Measurements from ENCODE around the gene DDR2. TPM values are rescaled to one million over a fixed set of nuclear protein-coding genes. Genes with fewer than 3 reads are reported as not detected.

DDR2 gene
- total and polyA plus RNA-seq, 2 of the 4 experiments (the other 2 are of a cell fraction): 66.1 to 245 TPM

DNA sequence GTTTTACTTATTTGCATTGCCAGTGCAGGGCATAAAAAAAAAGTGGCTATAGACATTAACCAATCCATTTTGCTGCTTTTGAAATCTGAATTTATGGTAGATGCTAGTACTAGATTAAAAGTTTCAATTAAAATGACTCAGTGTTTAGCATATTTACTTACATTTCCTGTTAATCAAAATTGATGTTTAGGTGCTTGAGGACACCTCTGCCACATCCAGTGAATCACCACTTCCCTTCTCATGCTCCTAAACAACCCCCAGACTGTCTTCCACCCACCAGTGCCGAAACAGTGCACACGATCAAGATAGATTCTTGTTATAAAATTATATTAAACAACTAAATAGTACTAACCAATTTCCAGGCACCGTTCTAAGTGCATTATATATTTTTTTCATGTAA is 191.0 kb downstream of the DDR2 start:
- ChIA-PET CTCF (interaction anchor here (0.6 kb wide), 1 partner anchor 412 kb away, joined by 3 read pairs; no protein-coding TSS in a partner anchor), POLR2A (ENCODE audit: unreplicated experiment) (no interaction called here)
- no peak overlapping the region for H2AK9ac ChIP-seq (replicated peaks; ENCODE audit: low read depth, low read length, poor library complexity)
- no peak overlapping the region for H3K14ac ChIP-seq (replicated peaks; ENCODE audit: low read depth, low read length)
- H3K4me1 ChIP-seq (ENCODE audit: control insufficient read depth, insufficient read depth, low read length): peaks cover 5% of the 10 kb centered on the region
- no peak overlapping the region for H2BK5ac ChIP-seq (ENCODE audit: low read depth, low read length, poor library complexity, severe bottlenecking)
- H3K4me2 ChIP-seq (ENCODE audit: low read depth, low read length): no peak overlapping the region
- H3K4me3 ChIP-seq (ENCODE audit: insufficient read depth, low read depth, low read length): no peak overlapping the region
- H4K5ac ChIP-seq (ENCODE audit: low read depth, low read length): no peak overlapping the region
- peaks cover 2% of the 10 kb centered on the region for H3K27me3 ChIP-seq (ENCODE audit: control insufficient read depth, insufficient read depth, low read length)
- H4K8ac ChIP-seq (ENCODE audit: low read depth in 2 of 2, low read length in 2 of 2): no peak overlapping the region
- H3K27ac ChIP-seq (ENCODE audit: insufficient read depth, low read length): no peak overlapping the region
- H2AK5ac ChIP-seq (ENCODE audit: low read depth, low read length): no peak overlapping the region
- H3K23ac ChIP-seq (ENCODE audit: low read depth, low read length): no peak overlapping the region
- intact Hi-C loops (cut with micrococcal nuclease) (no loop called here), in situ Hi-C loops (cut with MboI; ENCODE audit: low sequenced_read_pairs) (no loop called here), dilution Hi-C loops (cut with HindIII; ENCODE audit: low sequenced_read_pairs, unreplicated experiment) (no loop called here)
- no peak for TF ChIP-seq BHLHE40 (IDR thresholded peaks at IDR 0.05; ENCODE audit: low read depth, low read length)
- TF ChIP-seq MAZ (IDR thresholded peaks at IDR 0.05; ENCODE audit: borderline replicate concordance, low read depth, low read length): no peak
- TF ChIP-seq, protein P1, sequence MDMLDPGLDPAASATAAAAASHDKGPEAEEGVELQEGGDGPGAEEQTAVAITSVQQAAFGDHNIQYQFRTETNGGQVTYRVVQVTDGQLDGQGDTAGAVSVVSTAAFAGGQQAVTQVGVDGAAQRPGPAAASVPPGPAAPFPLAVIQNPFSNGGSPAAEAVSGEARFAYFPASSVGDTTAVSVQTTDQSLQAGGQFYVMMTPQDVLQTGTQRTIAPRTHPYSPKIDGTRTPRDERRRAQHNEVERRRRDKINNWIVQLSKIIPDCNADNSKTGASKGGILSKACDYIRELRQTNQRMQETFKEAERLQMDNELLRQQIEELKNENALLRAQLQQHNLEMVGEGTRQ (IDR thresholded peaks at IDR 0.05; ENCODE audit: low read depth, low read length): no peak
- no peak for TF ChIP-seq CTCF (conservative IDR thresholded peaks at IDR 0.05; ENCODE audit: low read depth, low read length)
- TF ChIP-seq FOS (IDR thresholded peaks at IDR 0.05; ENCODE audit: low read depth, low read length): no peak
- no peak for TF ChIP-seq MXI1 (IDR thresholded peaks at IDR 0.05; ENCODE audit: borderline replicate concordance, low read depth, low read length)
- no peak for TF ChIP-seq RAD21 (IDR thresholded peaks at IDR 0.05; ENCODE audit: low read length)
- TF ChIP-seq CHD1 (IDR thresholded peaks at IDR 0.05; ENCODE audit: low read depth, low read length): no peak
- no peak overlapping the region for H2BK20ac ChIP-seq (ENCODE audit: low read depth, low read length)
- ATAC-seq (ENCODE audit: low read depth) (no peak), DNase-seq (no peak)
- H3K56ac ChIP-seq (ENCODE audit: extremely low read depth, insufficient read depth, low read length): no peak overlapping the region
- no peaks in the 10 kb centered on the region for H3K9me1 ChIP-seq (ENCODE audit: insufficient read depth, low read length)
- no peak overlapping the region for H3K9ac ChIP-seq (ENCODE audit: low read depth, low read length)
- no peak overlapping the region for H2AFZ ChIP-seq (replicated peaks; ENCODE audit: low read length, poor library complexity)
- no peak overlapping the region for H2BK120ac ChIP-seq (ENCODE audit: low read depth, low read length)
- no peak overlapping the region for H4K91ac ChIP-seq (ENCODE audit: insufficient read depth, low read depth, low read length)
- H3K36me3 ChIP-seq (ENCODE audit: control insufficient read depth, insufficient read depth, low read length): no peaks in the 10 kb centered on the region
- H3K79me1 ChIP-seq (ENCODE audit: low read depth in 1 of 2, low read length in 2 of 2): no peaks in the 10 kb centered on the region
- H4K20me1 ChIP-seq (ENCODE audit: insufficient read depth, low read length): no peaks in the 10 kb centered on the region
- H3K9me3 ChIP-seq (ENCODE audit: control insufficient read depth, insufficient read depth, low read length): no peaks in the 10 kb centered on the region
- no peak overlapping the region for H3K18ac ChIP-seq (ENCODE audit: low read depth, low read length)
- no peak overlapping the region for H3K4ac ChIP-seq (ENCODE audit: low read depth, low read length)
- WGBS, 2 experiments (ENCODE audit: extremely low coverage in 2 of 2, insufficient read length in 1 of 2): no CpG with 5 or more reads among the region's 3 CpGs
- no TSS peak for BruUV-seq (replicated peaks)
- H2BK15ac ChIP-seq (ENCODE audit: low read depth, low read length): no peak overlapping the region

Data from IMR-90 (cell line).